ENCODE results near the gene DMBT1.

DMBT1 gene

DNA sequence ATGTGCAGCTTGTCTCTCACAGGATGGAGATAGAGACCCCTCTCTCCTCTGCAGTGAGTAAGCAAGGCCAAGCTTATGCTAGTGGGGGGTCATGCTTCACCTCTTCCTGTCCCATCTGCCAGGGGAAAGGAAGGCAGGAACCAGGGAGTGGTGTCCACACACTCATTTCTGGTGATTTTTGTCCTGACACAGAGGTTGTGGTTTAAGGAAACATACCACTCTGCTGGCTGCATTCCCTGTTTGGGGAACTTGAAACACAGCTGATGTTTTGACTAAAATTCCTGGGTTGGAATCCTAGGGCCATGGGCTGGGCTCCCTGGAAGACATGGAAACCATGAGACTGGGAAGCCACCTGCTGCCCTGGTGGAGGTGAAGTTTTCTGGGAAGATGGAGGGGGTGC lies 117.7 kb downstream of the DMBT1 start:
- DNase-seq: no peak

DNA sequence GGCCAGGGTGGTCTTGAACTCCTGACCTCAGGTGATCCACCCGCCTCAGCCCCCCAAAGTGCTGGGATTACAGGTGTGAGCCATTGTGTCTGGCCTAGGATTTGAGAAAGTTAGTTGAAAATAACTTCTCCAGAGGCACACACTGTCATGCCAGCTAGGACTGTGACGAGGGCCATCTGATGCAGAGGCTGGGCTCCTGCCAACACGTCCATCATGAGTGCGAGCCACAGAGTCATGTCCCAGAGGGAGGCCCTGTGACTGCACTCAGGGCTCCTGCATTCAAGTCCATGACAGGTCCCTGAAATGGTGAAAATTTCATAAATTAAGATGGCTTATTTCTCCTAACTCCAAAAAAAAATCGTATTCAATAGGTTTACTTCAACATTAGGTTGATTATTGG lies 122.0 kb downstream of the DMBT1 start:
- no peak for DNase-seq

DNA sequence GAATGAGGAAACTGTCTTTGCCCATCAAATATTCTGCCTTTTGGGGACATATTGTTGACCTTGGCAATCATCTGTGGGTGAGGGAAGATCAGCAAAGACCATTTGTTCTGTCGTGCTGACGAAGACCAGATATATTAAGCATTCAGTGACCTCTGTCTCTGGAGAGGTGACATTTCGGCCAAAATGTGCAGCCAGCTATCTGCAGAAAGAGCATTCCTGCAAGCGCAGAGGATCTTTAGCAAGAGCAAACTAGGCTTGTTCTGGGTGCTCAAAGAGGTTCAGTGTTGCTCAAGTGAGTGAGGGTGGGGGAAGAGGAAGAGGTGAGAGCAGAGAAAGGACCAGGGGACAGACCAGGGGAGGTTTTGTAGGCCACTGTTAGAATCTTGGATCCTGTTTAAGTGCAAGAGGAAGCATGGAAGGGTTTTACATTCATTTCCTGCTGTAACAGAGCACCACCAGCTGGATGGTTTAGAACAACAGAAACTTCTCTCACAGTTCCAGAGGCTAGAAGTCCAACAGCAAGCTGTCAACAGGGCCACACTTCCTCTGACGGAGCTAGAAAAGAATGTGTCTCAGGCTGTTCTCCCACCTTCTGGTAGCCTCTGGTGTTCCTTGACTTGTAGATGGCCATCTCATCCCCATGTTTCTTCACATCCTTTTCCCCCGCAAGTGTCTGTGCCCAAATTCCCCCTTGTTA lies 127.9 kb downstream of the DMBT1 start:
- no peak for DNase-seq

DNA sequence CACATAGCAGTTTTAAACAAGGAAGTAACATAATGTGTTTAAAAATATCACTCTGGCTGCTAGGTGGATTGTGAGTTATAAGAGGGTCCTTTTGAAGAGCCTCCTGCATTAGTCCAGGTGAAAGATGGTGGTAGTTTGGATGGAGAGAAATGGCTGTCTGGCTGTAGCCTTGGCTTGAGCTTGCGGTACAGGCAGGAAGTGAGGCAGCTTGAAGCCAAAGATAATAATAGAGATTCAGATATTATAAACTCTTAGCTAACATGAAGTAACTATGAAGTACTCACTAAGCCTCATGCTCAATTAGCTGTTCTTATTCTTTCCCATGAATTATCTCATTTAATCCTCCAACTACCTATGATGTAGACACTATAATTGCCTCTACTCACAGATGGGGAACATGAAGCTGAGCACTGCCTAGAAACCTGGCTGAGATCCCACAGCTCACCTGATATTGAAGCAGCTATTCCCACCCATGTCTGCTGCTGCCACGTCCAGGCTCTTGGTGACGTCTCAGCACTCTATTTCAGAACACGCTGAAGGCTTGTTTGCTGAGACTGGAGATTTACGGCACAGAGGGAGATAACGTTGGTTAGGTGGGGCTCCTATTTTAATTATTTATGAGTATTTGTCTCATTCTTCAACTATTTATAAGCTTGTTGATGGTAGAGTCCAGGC lies 128.7 kb downstream of the DMBT1 start:
- no peak for DNase-seq

DNA sequence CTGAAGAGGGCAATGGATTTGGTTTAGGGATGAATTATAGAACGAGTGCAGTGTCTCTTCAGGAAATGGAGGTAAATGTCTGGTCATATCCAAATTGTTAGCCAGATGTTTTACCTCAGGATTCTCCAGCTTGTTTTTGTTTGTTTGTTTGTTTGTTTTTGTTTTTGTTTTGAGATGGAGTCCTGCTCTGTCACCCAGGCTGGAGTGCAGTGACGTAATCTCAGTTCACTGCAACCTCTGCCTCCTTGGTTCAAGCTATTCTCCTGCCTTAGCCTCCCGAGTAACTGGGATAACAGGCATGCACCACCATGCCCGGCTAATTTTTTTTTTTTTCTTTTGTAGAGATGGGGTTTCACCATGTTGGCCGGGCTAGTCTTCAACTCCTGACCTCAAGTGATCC lies 132.2 kb downstream of the DMBT1 start:
- no peak for DNase-seq

Measured in NCI-H1694 (cell line).